DMS 273 (cell line): Measurements from ENCODE around the gene TCERG1L.

Source experiments
- DNase-seq: peaks from one replicate; lab custom pipeline; 2025; ENCODE audit not compliant: unreplicated experiment; lab: John Stamatoyannopoulos, UW

Gene TCERG1L

DNA sequence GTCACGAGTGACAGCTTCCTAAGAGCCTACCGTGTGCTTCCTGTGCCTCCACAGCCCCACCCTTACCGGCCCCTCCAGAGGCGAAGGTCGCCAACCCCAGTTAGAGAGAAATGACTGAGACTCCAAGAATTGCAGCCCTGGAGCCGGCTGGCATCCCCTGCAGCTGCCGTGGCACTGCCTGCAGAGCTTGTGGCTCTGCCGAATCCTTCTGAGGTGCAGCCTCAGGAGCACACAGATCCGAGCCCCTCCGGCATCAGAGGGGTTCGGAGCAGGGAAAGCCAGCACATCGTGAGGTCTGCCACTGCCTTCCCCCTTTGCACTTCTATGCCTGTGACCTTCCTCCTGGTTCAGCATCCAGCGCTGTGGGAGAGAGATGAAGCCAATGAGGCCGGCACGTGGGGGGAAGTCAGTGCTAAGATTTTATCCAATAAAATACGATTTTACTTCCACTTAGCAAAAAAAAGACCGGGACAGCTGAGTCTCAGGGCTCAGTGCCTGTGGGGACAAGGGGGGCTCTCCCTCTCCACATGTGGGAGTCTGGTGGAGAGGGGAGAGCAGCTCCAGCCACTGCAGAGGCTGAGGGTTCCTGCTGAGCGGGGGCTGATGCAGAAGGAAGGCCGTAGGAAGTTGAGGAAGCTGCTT lies 80.1 kb downstream of the TCERG1L start:
- no peak for DNase-seq

GRCh38 chr10:131230641-131231322 lies 80.7 kb downstream of the TCERG1L start:
- DNase-seq, result no peak

GRCh38 chr10:131230166-131230565 lies 81.4 kb downstream of the TCERG1L start:
- DNase-seq, result no peak

DNA sequence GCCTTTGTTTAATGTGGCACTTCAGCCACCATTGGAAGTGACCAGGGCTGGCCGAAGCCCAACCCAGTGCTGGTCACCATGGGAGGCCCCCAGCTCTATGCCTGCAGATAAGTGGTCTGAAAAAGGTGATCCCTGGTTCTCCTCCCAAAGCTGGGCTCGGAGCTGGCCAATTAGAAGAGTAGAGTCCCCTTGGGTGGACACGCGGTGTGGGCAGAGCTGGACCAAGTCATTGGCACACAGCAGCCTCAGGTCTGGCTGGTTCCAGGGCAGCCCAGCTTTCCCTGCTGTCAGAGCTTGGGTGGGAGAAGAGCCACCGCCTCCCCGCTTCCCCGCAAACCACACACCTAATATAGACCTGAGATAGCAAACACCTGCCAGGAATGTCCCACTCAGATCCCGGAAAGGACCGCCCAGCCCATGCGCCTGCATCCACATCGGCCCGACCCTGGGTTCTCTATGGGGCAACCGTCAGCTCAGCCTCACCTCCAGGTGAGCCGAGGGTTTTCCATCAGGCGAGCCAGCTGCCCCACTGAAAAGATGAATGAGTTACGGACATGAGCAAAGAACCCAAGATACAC lies 84.3 kb downstream of the TCERG1L start:
- DNase-seq, result no peak

DNA sequence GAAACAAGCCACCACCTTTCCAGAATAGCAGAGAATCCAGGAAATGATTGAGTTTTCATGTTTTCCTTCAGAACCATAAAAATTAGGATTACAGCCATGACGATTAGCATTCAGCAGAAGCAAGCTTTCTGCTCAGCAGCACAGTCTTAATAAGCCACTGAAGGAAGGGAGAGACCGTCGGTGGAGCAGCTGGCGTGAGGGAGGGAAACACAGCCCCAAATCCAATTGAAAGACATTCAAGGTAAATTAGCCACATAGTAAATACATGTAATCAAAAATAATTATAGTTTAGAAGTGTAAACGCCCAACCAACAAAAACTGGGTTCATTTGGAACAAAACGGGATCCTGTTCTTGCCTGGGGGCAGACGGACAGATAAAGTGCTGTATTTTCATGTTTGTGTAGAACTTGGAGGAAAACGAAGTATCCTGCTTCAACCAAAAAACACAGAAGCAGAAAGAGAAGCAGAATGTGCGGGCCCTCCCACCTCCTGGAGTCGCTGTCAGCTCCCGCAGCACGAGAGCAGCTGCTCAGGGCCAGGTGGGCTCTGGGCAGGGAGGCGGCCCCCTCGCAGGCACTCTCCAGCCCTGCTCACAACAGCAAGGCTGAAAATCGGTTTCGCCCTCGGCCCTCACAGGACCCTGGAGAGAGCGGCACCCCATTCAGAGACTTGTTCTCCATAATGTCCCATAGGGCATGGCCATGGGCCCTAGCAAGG lies 84.9 kb downstream of the TCERG1L start:
- DNase-seq, result no peak

DNA sequence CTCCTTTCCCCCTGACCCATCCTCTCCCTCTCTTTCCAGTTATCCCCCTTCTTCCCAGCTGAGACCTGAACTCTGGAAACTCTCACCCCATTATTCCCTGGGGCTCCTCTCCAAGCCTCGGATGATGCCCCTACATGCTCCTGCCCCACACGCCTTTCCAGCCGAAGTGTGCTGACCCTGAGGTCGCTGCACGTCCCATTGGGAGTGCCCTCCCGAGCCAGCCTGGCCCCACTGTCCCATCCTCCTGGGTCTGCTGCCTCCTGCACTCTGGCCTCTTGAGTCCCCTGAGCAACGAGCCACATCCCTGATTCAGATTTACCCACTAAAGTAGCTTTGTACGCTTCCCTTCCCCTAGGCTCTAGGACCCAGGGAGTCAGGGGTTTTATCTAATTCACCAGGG lies 87.4 kb downstream of the TCERG1L start:
- no peak for DNase-seq

GRCh38 chr10:131223422-131223821 lies 88.1 kb downstream of the TCERG1L start:
- DNase-seq, result no peak

DNA sequence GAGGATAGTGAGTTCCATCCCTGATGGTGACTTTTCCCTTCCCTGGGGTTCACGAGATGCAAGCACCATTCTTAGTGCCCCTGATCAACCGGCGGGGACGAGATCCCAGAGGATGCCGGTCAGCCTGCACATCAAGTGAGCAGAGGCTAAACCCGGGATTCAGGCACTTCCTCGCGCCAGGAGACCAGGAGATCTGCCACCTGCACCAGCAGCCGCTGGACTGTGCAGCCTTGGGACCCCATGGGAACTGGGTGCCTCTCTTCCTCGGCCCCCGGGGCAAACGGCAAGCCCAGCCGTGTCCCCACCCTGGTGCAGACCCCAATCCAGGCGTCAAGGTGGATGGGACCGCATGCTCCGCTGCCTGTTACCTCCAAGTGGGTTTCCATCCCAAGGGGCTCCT lies 88.5 kb downstream of the TCERG1L start:
- no peak for DNase-seq

GRCh38 chr10:131221632-131222277 lies 89.8 kb downstream of the TCERG1L start:
- no peak for DNase-seq

DNA sequence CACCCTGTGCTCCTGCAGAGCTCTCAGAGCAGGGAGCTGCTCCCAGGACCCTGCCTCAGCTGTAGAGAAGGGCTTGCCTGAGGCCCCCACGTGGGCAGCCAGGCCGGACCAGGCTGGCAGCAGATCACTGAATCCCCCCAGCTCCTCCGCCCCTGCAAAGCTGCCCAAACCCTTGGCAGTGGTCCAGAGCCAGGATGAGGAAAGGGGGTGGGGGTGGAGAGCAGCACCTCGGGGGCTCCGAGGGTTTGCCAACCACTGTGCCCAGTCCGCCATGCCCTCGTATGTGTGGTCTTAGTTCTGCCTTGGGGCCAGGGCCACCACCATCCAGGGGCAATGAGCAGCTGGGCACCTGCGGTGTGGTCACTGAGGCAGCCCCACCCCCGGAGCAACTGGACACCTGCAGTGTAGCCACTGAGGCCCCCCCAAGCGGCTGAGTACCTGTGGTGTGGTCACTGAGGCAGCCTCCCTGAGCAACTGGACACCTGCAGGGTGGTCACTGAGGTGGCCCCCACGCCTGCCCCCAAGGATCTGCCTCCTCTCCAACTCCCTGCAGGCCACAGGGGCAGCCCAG lies 90.8 kb downstream of the TCERG1L start:
- no peak for DNase-seq

- no peak for DNase-seq
These were observed 91.5 kb downstream of the TCERG1L start for GRCh38 chr10:131219955-131220489.

DNA sequence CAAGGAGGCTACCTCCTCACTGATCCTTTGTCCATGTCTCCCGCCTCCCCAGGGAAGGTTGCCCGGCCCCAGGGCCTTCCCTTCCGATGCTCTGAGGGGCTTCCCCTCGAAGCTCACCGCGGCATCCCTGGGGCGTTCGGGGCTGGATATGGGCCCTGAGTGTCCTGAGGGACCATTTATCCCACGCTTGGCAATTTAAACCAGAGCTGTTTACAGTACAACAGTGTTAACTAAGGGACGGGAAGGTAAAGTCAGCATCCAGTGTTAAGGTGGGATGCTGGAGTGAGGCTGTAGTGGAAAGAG lies 92.0 kb downstream of the TCERG1L start:
- DNase-seq, result no peak

- DNase-seq, result no peak
These were observed 92.5 kb downstream of the TCERG1L start for GRCh38 chr10:131218811-131219583.

- no peak for DNase-seq
These were observed 94.8 kb downstream of the TCERG1L start for GRCh38 chr10:131216681-131217230.

DNA sequence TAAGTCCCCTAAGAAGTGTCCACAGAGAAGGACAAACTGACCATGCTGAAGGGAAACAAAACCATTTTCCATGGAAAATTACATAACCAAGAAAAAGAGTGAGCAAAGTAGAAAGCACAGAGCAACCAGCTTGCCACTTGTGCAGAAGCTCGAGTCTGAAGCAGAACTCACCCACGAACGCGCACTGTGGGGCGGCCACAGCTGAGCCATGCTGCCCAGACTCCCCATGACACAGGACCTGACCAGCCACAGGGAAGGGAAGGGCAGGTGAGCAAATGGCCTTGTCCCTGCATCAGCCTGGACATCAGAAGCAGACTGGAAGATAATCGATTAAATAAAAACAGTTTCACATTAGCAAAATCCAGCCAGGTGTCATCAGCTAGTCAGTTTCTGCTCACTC lies 95.7 kb downstream of the TCERG1L start:
- no peak for DNase-seq

DNA sequence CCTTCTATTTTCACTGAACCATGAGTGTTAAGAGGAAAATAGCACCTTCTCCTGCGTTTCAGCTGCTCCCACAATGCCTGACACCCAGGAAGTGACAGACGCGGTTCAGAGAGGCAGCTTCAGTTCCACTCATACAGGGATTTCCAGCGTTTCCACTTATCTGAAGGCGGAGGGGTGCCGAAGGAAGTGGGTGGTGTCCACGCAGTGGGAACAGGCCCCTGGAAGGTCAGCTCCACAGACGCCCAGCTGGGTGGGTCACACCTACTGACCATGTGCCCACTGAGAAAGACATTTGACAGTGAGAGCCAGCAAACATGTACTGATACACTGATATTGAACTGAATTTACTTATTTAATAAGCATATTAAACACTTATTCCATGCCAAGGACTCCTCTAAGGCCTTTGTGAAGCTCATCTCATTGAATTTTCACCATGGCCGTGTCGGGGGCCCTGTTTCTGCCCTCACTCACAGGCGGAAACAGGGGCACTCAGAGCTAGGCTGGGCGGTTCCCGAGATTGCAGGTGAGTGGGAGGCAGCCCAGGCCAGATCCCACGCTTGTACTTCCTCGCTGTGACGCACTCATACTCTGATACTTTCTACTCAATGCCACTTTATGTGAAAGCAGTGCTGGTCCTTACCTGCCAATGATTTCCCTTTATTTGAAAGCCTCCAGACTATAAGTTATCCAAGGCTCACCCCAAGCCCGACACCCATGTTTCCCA lies 96.8 kb downstream of the TCERG1L start:
- no peak for DNase-seq

DNA sequence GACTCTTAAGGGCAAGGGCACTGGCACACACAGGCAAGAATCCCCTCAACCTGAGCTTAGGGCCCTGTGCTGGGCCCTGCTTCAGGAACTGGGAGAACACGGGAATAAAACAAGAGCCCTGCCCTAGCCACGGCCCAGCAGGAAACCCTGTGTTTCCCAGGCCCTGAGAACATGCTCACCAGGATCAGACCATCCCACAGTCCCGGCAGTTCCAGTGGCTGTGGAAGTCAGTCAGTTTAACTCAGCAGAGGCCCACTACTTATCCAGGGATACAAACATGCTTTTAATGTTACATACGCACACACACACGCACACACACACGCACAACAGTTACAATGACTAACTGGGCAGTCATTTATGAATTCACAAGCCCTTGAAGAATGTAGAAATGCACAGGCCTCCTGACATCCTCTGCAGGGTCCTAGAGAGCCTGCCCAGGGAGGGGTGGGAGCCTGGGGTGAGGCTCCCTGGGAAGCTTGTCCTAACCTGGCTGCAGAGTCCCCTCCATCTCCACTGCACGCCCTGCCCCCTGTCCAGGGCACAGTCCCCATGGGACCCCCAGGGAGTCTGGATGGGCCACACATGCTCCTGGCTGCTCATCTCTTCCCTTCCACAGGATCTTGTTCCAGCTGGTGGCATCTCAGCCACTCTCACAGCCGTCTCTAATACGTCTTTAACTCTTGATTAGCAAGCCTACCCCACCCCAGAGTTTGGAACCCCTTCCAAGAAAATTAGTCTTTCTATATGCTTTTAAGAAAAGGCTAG lies 97.6 kb downstream of the TCERG1L start:
- DNase-seq, result no peak

DNA sequence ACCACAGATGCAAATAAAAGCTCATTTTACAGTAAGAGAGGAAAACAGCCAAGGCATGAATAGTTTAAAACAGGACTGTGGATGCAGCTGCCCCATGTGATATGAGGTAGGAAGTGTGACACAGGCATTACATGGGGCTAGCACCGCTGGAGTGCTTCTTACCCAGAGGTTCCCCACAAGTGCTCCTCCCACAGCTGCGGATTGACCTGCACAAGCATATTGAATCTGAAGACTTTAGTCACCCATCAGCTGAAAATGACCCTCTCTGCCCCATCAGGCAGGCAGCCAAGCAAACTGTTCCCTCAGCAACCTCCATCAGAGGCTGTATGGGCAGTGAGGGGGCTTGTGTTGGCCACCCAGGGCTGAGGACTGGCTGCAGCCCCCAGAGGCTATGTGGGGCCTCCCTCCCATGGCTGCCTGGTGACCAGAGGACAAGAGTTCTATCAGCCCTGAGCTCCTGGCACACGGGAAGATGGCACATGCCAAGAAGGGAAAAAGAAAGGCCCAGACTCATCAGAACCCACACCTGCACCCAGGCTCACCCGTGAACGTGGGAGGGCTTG lies 98.7 kb downstream of the TCERG1L start:
- DNase-seq, result no peak
